HG03025 (cell line): Measurements from ENCODE around the gene ITGB5.

ENCODE experiments used
- ATAC-seq: cut with Tn5 transposase; IDR thresholded peaks from one replicate; pipeline ENCODE4 v1.9.1; 2021; ENCODE audit warnings: mild to moderate bottlenecking, moderate library complexity; ENCODE audit not compliant: unreplicated experiment, low FRiP score

ITGB5 gene

GRCh38 chr3:124862006-124862405 lies 25.2 kb downstream of the ITGB5 start:
- no peak for ATAC-seq

- ATAC-seq, result no peak
Observed at GRCh38 chr3:124861041-124861440, 26.1 kb downstream of the ITGB5 start.

- ATAC-seq, result no peak
Observed at GRCh38 chr3:124860599-124860998, 26.6 kb downstream of the ITGB5 start.

- ATAC-seq, result no peak
Observed at GRCh38 chr3:124859025-124859424, 28.1 kb downstream of the ITGB5 start.

GRCh38 chr3:124858275-124858674 lies 28.9 kb downstream of the ITGB5 start:
- no peak for ATAC-seq

GRCh38 chr3:124856677-124857076 lies 30.5 kb downstream of the ITGB5 start:
- ATAC-seq, result no peak

GRCh38 chr3:124854009-124854408 lies 33.2 kb downstream of the ITGB5 start:
- ATAC-seq, result no peak

- no peak for ATAC-seq
Observed at GRCh38 chr3:124853446-124853845, 33.7 kb downstream of the ITGB5 start.

GRCh38 chr3:124851905-124852304 lies 35.3 kb downstream of the ITGB5 start:
- no peak for ATAC-seq

- ATAC-seq, result no peak
Observed at GRCh38 chr3:124851136-124851535, 36.0 kb downstream of the ITGB5 start.

- ATAC-seq, result no peak
Observed at GRCh38 chr3:124850633-124851032, 36.5 kb downstream of the ITGB5 start.

- no peak for ATAC-seq
Observed at GRCh38 chr3:124850212-124850611, 37.0 kb downstream of the ITGB5 start.

GRCh38 chr3:124848300-124848699 lies 38.9 kb downstream of the ITGB5 start:
- no peak for ATAC-seq

- ATAC-seq, result no peak
Observed at GRCh38 chr3:124847863-124848262, 39.3 kb downstream of the ITGB5 start.

GRCh38 chr3:124847051-124847450 lies 40.1 kb downstream of the ITGB5 start:
- no peak for ATAC-seq

GRCh38 chr3:124846189-124846588 lies 41.0 kb downstream of the ITGB5 start:
- no peak for ATAC-seq

- no peak for ATAC-seq
Observed at GRCh38 chr3:124845406-124845805, 41.8 kb downstream of the ITGB5 start.

- ATAC-seq, result no peak
Observed at GRCh38 chr3:124843506-124844177, 43.5 kb downstream of the ITGB5 start.

- no peak for ATAC-seq
Observed at GRCh38 chr3:124843047-124843446, 44.1 kb downstream of the ITGB5 start.

GRCh38 chr3:124841517-124841916 lies 45.6 kb downstream of the ITGB5 start:
- ATAC-seq, result no peak

GRCh38 chr3:124840331-124840730 lies 46.8 kb downstream of the ITGB5 start:
- no peak for ATAC-seq

- ATAC-seq, result no peak
Observed at GRCh38 chr3:124839896-124840295, 47.3 kb downstream of the ITGB5 start.

GRCh38 chr3:124838963-124839362 lies 48.2 kb downstream of the ITGB5 start:
- no peak for ATAC-seq
